IPS-20b (cell line): Measurements from ENCODE around the gene TMPRSS9.

Experiments used
- H3K27ac ChIP-seq: one replicate; pipeline ENCODE4 v1.5.1; 2013; ENCODE audit warnings: low read length
- H3K27me3 ChIP-seq: 2 replicates; pipeline ENCODE4 v1.6.1; 2013; ENCODE audit warnings: mild to moderate bottlenecking, low read length, inconsistent platforms; ENCODE audit not compliant: insufficient read depth
- H3K36me3 ChIP-seq: 2 replicates; pipeline ENCODE4 v1.6.1; 2013; ENCODE audit warnings: low read depth, mild to moderate bottlenecking, inconsistent platforms, low read length, moderate library complexity; ENCODE audit not compliant: insufficient read depth
- H3K4me1 ChIP-seq: 2 replicates; pipeline ENCODE4 v1.6.1; 2013; ENCODE audit warnings: mild to moderate bottlenecking, control low read depth, inconsistent platforms, low read length, moderate library complexity; ENCODE audit not compliant: insufficient read depth
- H3K4me3 ChIP-seq: 2 replicates; pipeline ENCODE4 v1.5.1; 2013; ENCODE audit warnings: mild to moderate bottlenecking, low read length, inconsistent platforms
- H3K9ac ChIP-seq: 2 replicates; pipeline ENCODE4 v1.6.1; 2013; ENCODE audit warnings: low read depth, mild to moderate bottlenecking, inconsistent platforms, low read length, moderate library complexity
- H3K9me3 ChIP-seq: 2 replicates; pipeline ENCODE4 v1.6.1; 2013; ENCODE audit warnings: mild to moderate bottlenecking, low read depth, low read length, inconsistent platforms; ENCODE audit not compliant: insufficient read depth

TMPRSS9 gene

DNA sequence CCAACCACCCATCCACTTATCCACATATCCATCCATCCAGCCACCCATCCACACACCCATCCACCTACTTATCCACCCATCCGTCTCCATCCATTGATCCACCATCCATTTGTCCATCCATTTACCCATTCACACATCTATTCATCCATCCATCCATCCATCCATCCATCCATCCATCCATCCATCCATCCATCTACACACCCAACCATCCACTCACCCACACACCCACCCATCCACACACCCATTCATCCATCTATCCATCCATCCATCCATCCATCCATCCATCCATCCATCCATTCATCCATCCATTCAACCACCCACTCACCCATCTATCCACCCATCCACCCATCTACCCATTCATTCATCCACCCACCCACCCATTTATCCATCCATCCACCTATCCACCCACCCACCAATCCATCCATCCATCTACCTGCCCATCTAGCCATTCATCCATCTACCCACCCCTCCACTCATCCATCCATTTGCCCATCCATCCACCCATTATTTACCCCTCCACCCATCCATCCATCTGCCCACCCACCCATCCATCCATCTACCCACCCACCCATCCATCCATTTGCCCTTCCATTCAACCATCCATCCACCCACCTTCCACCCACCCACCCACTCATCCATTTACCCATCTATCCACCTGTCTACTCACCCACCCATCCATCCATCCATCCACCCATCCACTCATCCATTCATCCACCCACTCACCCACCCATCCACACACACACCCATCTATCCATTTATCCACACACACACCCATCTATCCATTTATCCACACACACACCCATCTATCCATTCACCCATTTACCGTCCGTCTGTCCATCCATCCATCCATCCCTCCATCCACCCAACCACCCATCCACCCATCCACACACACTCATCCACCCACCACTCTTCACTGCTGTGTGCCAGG is 2.5 kb upstream of the TMPRSS9 start:
- Histone ChIP-seq H3K27ac (no peak overlapping the region), H3K36me3 (no peaks in the 10 kb centered on the region), H3K9ac (no peak overlapping the region), H3K4me1 (no peaks in the 10 kb centered on the region), H3K4me3 (no peak overlapping the region), H3K9me3 (no peaks in the 10 kb centered on the region), H3K27me3 (peaks cover 37% of the 10 kb centered on the region)

DNA sequence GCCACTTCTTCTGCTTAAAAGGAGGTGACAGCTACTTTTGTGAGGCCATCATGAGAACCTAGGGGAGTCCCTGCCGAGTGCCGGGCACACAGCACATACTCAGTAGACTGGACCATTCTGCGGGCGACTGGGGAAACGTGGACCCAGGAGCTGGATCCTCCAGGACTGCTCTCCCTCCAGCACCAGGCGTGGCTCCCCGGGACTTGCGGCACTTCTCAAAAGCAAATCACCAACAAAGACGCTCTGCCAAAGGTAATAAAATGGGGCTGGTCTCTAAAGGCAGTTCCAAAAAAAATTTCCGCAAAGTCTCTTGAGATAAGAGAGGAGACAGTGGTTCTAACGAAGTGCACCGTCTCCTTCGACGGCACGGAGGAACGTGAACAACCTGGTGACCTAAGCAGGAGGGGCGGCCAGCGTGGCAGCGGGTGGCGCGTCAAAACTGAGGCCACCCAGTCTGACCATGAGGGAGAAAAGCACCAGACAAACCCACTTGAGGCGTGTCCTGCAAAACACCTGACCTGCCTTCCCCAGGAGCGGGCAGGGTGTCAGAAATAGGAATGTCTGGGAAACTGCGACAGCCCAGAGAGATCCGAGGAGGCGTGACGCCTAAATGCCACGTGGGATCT is 1.4 kb upstream of the TMPRSS9 start:
- Histone ChIP-seq H3K9me3 (no peaks in the 10 kb centered on the region), H3K9ac (no peak overlapping the region), H3K36me3 (no peaks in the 10 kb centered on the region), H3K4me1 (no peaks in the 10 kb centered on the region), H3K27ac (no peak overlapping the region), H3K4me3 (no peak overlapping the region), H3K27me3 (peaks cover 37% of the 10 kb centered on the region)

- peaks cover 37% of the 10 kb centered on the region for H3K27me3 ChIP-seq
- no peaks in the 10 kb centered on the region for H3K9me3 ChIP-seq
- no peak overlapping the region for H3K9ac ChIP-seq
- H3K4me1 ChIP-seq = no peaks in the 10 kb centered on the region
- H3K4me3 ChIP-seq = no peak overlapping the region
- H3K36me3 ChIP-seq = no peaks in the 10 kb centered on the region
- no peak overlapping the region for H3K27ac ChIP-seq
Measured at GRCh38 chr19:2360833-2361232, 768 bp downstream of the TMPRSS9 start.

GRCh38 chr19:2361246-2362045 is 1.4 kb downstream of the TMPRSS9 start:
- Histone ChIP-seq H3K27ac (no peak overlapping the region), H3K9ac (no peak overlapping the region), H3K4me1 (no peaks in the 10 kb centered on the region), H3K36me3 (no peaks in the 10 kb centered on the region), H3K9me3 (no peaks in the 10 kb centered on the region), H3K27me3 (peaks cover 37% of the 10 kb centered on the region), H3K4me3 (no peak overlapping the region)

DNA sequence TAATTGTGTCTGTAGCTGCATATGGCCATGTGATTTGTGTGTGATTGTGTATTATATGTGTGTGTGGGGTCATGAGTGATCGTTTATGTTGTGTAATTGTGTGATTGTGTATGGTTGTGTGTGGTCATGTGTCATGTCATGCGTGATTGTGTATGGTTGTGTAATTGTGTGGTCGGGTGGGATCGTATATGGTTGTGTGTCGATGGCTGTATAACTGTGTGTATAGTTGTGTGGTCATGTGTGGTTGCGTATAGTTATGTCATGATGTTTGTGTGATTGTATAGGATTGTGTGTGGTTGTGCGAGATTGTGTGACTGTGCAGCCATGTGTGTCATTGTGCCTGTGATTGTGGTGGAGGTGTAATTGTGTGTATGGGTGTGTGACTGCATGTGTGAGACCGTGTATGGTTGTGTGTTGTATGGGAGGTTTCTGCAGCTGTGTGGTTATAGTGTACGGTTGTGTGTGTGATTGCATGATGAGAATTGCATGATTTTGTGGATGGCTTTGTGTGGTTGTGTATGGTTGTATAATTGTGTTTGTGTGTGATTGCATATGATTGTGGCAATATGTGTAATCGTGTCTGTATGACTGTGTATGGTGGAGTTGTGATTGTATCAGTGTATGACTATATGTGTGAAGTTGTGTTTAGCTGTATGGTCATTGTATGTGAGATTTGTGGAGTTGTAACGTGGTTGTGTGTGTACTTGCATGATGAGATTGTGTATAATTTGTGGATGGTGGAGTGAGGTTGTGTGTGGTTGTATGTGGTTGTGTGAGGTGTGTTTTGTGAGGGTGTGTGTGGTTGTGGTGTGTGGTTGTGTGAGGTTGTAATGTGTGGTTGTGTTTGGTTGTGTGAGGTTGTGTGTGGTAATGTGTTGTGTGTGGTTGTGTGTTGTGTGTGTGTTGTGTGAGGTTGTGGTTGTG is 2.2 kb downstream of the TMPRSS9 start:
- Histone ChIP-seq H3K4me3 (no peak overlapping the region), H3K27ac (no peak overlapping the region), H3K36me3 (no peaks in the 10 kb centered on the region), H3K9ac (no peak overlapping the region), H3K27me3 (peaks cover 37% of the 10 kb centered on the region), H3K9me3 (no peaks in the 10 kb centered on the region), H3K4me1 (no peaks in the 10 kb centered on the region)

GRCh38 chr19:2362970-2363300 is 2.9 kb downstream of the TMPRSS9 start:
- Histone ChIP-seq H3K4me3 (no peak overlapping the region), H3K27me3 (peaks cover 37% of the 10 kb centered on the region), H3K27ac (no peak overlapping the region), H3K9me3 (no peaks in the 10 kb centered on the region), H3K4me1 (no peaks in the 10 kb centered on the region), H3K36me3 (no peaks in the 10 kb centered on the region), H3K9ac (no peak overlapping the region)

DNA sequence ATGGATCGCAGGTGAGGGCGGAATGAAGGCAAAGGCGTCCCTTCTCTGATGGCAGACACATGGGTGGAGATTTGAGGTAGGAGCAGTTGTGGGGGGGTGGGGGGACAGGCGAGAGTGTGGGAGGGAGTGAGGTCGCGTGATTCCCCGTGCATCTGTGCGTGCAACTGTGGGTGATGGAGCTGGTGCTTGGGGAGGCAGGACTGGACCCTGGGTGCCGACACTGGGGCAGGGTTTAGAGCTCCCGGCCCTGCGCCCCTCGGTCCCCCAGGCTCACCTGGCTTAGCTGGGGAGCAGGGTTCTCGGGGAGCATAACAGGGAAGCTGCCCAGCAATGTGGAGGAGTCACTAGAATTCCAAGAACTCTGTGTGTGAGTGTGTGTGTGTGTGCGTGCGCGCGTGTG is 3.4 kb downstream of the TMPRSS9 start:
- H3K9me3 ChIP-seq = no peaks in the 10 kb centered on the region
- H3K27me3 ChIP-seq = peaks cover 32% of the 10 kb centered on the region
- H3K36me3 ChIP-seq = no peaks in the 10 kb centered on the region
- H3K4me1 ChIP-seq = no peaks in the 10 kb centered on the region
- no peak overlapping the region for H3K4me3 ChIP-seq
- H3K9ac ChIP-seq = no peak overlapping the region
- H3K27ac ChIP-seq = no peak overlapping the region

- no peak overlapping the region for H3K9ac ChIP-seq
- no peaks in the 10 kb centered on the region for H3K4me1 ChIP-seq
- peaks cover 12% of the 10 kb centered on the region for H3K27me3 ChIP-seq
- H3K4me3 ChIP-seq = no peak overlapping the region
- no peaks in the 10 kb centered on the region for H3K36me3 ChIP-seq
- H3K27ac ChIP-seq = no peak overlapping the region
- H3K9me3 ChIP-seq = no peaks in the 10 kb centered on the region
Measured at GRCh38 chr19:2365201-2365970, 5.3 kb downstream of the TMPRSS9 start.

GRCh38 chr19:2371656-2372055 is 11.6 kb downstream of the TMPRSS9 start:
- Histone ChIP-seq H3K36me3 (no peaks in the 10 kb centered on the region), H3K4me3 (no peak overlapping the region), H3K9me3 (no peaks in the 10 kb centered on the region; the same call in 1 of the 2 replicates), H3K4me1 (no peaks in the 10 kb centered on the region), H3K9ac (no peak overlapping the region), H3K27ac (no peak overlapping the region), H3K27me3 (no peaks in the 10 kb centered on the region)

DNA sequence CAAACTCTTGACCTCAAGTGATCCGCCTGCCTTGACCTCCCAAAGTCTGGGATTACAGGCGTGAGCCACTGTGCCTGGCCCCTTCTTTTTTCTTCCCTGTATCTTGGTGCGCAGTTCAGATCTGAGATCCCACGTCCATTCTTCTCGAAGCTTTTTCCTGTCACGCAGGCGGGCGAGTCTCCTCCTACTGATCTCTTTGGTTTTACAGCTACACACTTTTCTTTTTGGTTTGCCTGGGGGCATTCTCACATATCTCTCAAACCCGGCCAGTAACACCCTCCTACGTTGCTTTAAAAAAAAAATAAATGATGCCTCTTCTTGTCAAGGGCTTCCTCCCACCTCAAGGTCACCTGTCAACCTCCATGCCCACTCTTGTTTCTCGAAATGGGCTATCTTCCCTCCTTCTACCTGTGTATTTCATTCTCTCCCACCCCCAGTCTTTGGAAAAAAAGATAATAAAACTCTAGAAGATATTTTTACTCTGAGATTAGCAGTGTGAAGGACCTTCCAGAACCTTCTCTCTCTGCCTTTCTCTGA is 12.1 kb downstream of the TMPRSS9 start:
- no peaks in the 10 kb centered on the region; the same call in 1 of the 2 replicates for H3K9me3 ChIP-seq
- no peaks in the 10 kb centered on the region for H3K36me3 ChIP-seq
- no peaks in the 10 kb centered on the region for H3K4me1 ChIP-seq
- no peak overlapping the region for H3K4me3 ChIP-seq
- no peak overlapping the region for H3K9ac ChIP-seq
- H3K27me3 ChIP-seq = no peaks in the 10 kb centered on the region
- H3K27ac ChIP-seq = no peak overlapping the region
